Activated CD4-positive, alpha-beta memory T cell treated with anti-CD3 and anti-CD28 coated beads for 36 hours (primary cell): ENCODE measurements around the gene HOXA3. TPM values are rescaled to one million over a fixed set of nuclear protein-coding genes. Genes with fewer than 3 reads are reported as not detected.
A peak's percentile ranks its signal among the peaks of the same experiment; 100 is the strongest.

Source experiments
- CTCF ChIA-PET: fragments of 350-600 bp; sonication (Branson Sonifier 250); formaldehyde crosslinking; loops from one replicate; lab custom pipeline; 2021; ENCODE audit warnings: antibody characterized with exemption, inconsistent platforms; lab: Charles Lee
- POLR2A ChIA-PET: fragments of 350-600 bp; sonication (Branson Sonifier 250); formaldehyde crosslinking; loops from one replicate; lab custom pipeline; 2021; ENCODE audit warnings: antibody characterized with exemption; lab: Charles Lee
- DNase-seq: peaks from one replicate; pipeline ENCODE4 v3.0.0-alpha.2; 2020
- H3K27ac Mint-ChIP-seq: one replicate; pipeline ENCODE4 v1.8.0; 2021; ENCODE audit warnings: mixed read lengths
- H3K27me3 Mint-ChIP-seq: one replicate; pipeline ENCODE4 v1.8.0; 2021; ENCODE audit warnings: mixed read lengths
- H3K36me3 Mint-ChIP-seq: one replicate; pipeline ENCODE4 v1.8.0; 2021; ENCODE audit warnings: mixed read lengths
- H3K4me1 Mint-ChIP-seq: one replicate; pipeline ENCODE4 v1.8.0; 2021; ENCODE audit warnings: low read depth, mixed read lengths
- H3K4me3 Mint-ChIP-seq: one replicate; pipeline ENCODE4 v1.8.0; 2021; ENCODE audit warnings: mild to moderate bottlenecking, mixed read lengths
- H3K9me3 Mint-ChIP-seq: one replicate; pipeline ENCODE4 v1.8.0; 2021; ENCODE audit warnings: mixed read lengths
- intact Hi-C: fragments of 100-400 bp; cut with micrococcal nuclease; formaldehyde crosslinking; loops from one replicate; pipeline ENCODE4 v1.15.1; 2023
- total RNA-seq, 2 experiments: library from RNA; stranded (reverse); gene quantifications; one replicate each; pipeline ENCODE4 v1.2.3, GENCODE V29; 2021

Gene HOXA3
- total RNA-seq, 2 experiments from 2014 or later = not detected

GRCh38 chr7:27181795-27182275 lies 29.5 kb upstream of the HOXA3 start:
- Mint-ChIP-seq H3K27ac (no peak overlapping the region), H3K9me3 (no peaks in the 10 kb centered on the region), H3K27me3 (peaks cover 67% of the 10 kb centered on the region), H3K4me3 (no peak overlapping the region), H3K4me1 (peaks cover 28% of the 10 kb centered on the region), H3K36me3 (peaks cover 4% of the 10 kb centered on the region)
- intact Hi-C loops = no loop called here
- peak; percentile 4 for DNase-seq
- POLR2A ChIA-PET = interaction anchor here (1.0 kb wide), 1 partner anchor 14 kb away, joined by 3 read pairs; no protein-coding TSS in a partner anchor
- CTCF ChIA-PET = interaction anchor here (1.0 to 6.5 kb wide), 5 partner anchors 11 to 32 kb away, joined by 3 to 45 read pairs (median 4); no protein-coding TSS in a partner anchor

- Mint-ChIP-seq H3K36me3 (peaks cover 4% of the 10 kb centered on the region), H3K4me1 (peaks cover 21% of the 10 kb centered on the region), H3K4me3 (no peak overlapping the region), H3K9me3 (no peaks in the 10 kb centered on the region), H3K27ac (no peak overlapping the region), H3K27me3 (peaks cover 69% of the 10 kb centered on the region)
- intact Hi-C loops = no loop called here
- ChIA-PET CTCF (interaction anchor here (0.5 to 3.4 kb wide), 30 partner anchors 10 to 1443 kb away, joined by 3 to 22 read pairs (median 4); partner anchors contain the start of gene HOXA9), POLR2A (no interaction called here)
- DNase-seq = peak; percentile 1
These were observed 28.3 kb upstream of the HOXA3 start for GRCh38 chr7:27180431-27181420.

GRCh38 chr7:27179503-27180430 lies 27.4 kb upstream of the HOXA3 start:
- H3K4me1 Mint-ChIP-seq = peaks cover 13% of the 10 kb centered on the region
- intact Hi-C loops = loop anchor here (5.0 kb wide), 1 partner anchor 1322 kb away; no protein-coding TSS in a partner anchor
- no peaks in the 10 kb centered on the region for H3K9me3 Mint-ChIP-seq
- ChIA-PET POLR2A (no interaction called here), CTCF (interaction anchor here (0.5 to 3.4 kb wide), 32 partner anchors 9 to 1770 kb away, joined by 3 to 22 read pairs (median 4); partner anchors contain the start of genes HOXA5 and HOXA9)
- H3K4me3 Mint-ChIP-seq = no peak overlapping the region
- H3K27ac Mint-ChIP-seq = no peak overlapping the region
- H3K36me3 Mint-ChIP-seq = peaks cover 2% of the 10 kb centered on the region
- DNase-seq = peak; percentile 68
- H3K27me3 Mint-ChIP-seq = peaks cover 69% of the 10 kb centered on the region

DNA sequence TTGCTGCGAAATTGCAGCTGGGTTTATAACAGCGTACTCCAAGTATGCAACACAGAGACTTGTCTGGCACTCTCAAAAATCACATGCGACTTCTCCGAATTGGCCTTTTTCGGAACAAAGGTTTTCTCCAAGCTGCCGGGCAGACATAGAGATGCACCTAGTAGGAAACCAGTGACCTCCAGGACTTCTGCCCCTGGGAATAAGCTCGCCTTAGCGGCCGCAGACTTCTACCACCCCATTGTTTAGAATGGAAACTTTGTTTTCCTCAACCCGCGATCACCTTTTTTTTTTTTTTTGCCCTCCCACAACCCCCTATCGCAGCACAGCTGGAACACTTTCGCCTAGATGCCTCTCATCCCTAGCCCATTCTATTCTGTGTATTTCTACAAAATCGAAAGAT lies 26.6 kb upstream of the HOXA3 start:
- H3K4me3 Mint-ChIP-seq = no peak overlapping the region
- peaks cover 71% of the 10 kb centered on the region for H3K27me3 Mint-ChIP-seq
- ChIA-PET POLR2A (no interaction called here), CTCF (interaction anchor here (1.1 to 3.4 kb wide), 20 partner anchors 8 to 809 kb away, joined by 3 to 22 read pairs (median 6); partner anchors contain the start of genes HOXA5 and HOXA9)
- DNase-seq = no peak
- no peaks in the 10 kb centered on the region for H3K36me3 Mint-ChIP-seq
- intact Hi-C loops = loop anchor here (5.0 kb wide), 1 partner anchor 1322 kb away; no protein-coding TSS in a partner anchor
- no peaks in the 10 kb centered on the region for H3K9me3 Mint-ChIP-seq
- H3K27ac Mint-ChIP-seq = no peak overlapping the region
- H3K4me1 Mint-ChIP-seq = peaks cover 12% of the 10 kb centered on the region

GRCh38 chr7:27178366-27178765 lies 26.0 kb upstream of the HOXA3 start:
- H3K27ac Mint-ChIP-seq = no peak overlapping the region
- peaks cover 67% of the 10 kb centered on the region for H3K27me3 Mint-ChIP-seq
- H3K9me3 Mint-ChIP-seq = no peaks in the 10 kb centered on the region
- POLR2A ChIA-PET = no interaction called here
- H3K36me3 Mint-ChIP-seq = no peaks in the 10 kb centered on the region
- CTCF ChIA-PET = interaction anchor here (1.4 to 3.4 kb wide), 8 partner anchors 10 to 491 kb away, joined by 3 to 22 read pairs (median 10); partner anchors contain the start of genes HOXA5 and HOXA9
- no peak overlapping the region for H3K4me3 Mint-ChIP-seq
- intact Hi-C loops = loop anchor here (5.0 kb wide), 1 partner anchor 1321 kb away; no protein-coding TSS in a partner anchor
- peak; percentile 2 for DNase-seq
- H3K4me1 Mint-ChIP-seq = peaks cover 10% of the 10 kb centered on the region

GRCh38 chr7:27177795-27178320 lies 25.5 kb upstream of the HOXA3 start:
- ChIA-PET CTCF (interaction anchor here (3.4 kb wide), 1 partner anchor 17 kb away, joined by 19 read pairs; no protein-coding TSS in a partner anchor), POLR2A (no interaction called here)
- Mint-ChIP-seq H3K27me3 (peaks cover 66% of the 10 kb centered on the region), H3K4me3 (no peak overlapping the region), H3K36me3 (no peaks in the 10 kb centered on the region), H3K4me1 (peaks cover 10% of the 10 kb centered on the region), H3K9me3 (no peaks in the 10 kb centered on the region), H3K27ac (no peak overlapping the region)
- intact Hi-C loops = loop anchor here (5.0 kb wide), 1 partner anchor 1321 kb away; no protein-coding TSS in a partner anchor
- DNase-seq = peak; percentile 1

DNA sequence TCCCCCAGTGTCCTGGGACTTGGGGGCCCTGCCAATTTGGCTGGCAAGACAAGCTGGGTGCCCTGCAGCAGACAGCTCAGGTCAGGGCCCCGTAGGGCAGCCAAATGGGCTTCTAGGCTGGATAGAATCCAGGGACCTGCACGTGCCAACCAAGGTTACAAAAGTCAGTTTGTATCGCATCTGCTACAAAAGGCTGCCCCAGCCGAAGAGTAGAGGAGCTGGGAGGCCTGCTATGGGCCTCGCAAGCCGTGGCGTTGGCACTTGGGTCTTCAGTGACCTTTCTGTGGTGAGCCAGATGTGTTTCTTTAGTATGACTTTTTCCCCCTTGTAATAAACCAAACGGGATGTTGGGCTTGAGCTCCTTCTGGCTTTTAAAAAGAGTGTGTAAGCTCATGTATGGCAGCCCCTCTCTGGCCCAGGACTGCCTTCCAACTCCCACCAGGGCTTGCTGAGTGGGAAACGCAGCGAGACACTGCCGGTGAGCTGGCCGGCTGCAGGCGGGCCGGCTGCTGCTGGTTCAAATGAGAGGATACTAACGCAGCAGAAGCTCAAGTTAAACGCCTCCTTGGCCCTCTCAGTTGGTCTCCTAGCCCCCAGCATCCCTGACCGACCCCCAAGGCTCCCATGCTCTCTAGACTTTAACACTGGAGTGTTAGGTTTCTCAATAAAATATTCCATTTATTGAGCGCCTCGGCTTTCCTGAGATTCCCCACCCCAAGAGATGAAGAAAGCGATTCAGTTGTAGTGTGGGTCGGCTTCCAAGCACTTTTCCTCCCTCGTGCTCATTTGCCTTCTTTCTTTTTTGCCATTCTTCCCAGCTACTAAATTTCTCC lies 24.8 kb upstream of the HOXA3 start:
- H3K9me3 Mint-ChIP-seq = no peaks in the 10 kb centered on the region
- H3K27ac Mint-ChIP-seq = no peak overlapping the region
- ChIA-PET CTCF (interaction anchor here (1.2 to 3.4 kb wide), 3 partner anchors 16 to 26 kb away, joined by 3 to 19 read pairs (median 5); no protein-coding TSS in a partner anchor), POLR2A (no interaction called here)
- peaks cover 13% of the 10 kb centered on the region for H3K4me1 Mint-ChIP-seq
- intact Hi-C loops = loop anchor here (5.0 kb wide), 1 partner anchor 1320 kb away; no protein-coding TSS in a partner anchor
- H3K4me3 Mint-ChIP-seq = no peak overlapping the region
- peak; percentile 5 for DNase-seq
- peaks cover 66% of the 10 kb centered on the region for H3K27me3 Mint-ChIP-seq
- H3K36me3 Mint-ChIP-seq = no peaks in the 10 kb centered on the region

GRCh38 chr7:27176524-27176845 lies 24.1 kb upstream of the HOXA3 start:
- no peak overlapping the region for H3K27ac Mint-ChIP-seq
- no peak for DNase-seq
- intact Hi-C loops = loop anchor here (5.0 kb wide), 1 partner anchor 1319 kb away; no protein-coding TSS in a partner anchor

GRCh38 chr7:27175626-27176523 lies 23.5 kb upstream of the HOXA3 start:
- POLR2A ChIA-PET = no interaction called here
- intact Hi-C loops = loop anchor here (5.0 kb wide), 1 partner anchor 1319 kb away; no protein-coding TSS in a partner anchor
- CTCF ChIA-PET = interaction anchor here (1.1 to 1.3 kb wide), 3 partner anchors 15 to 489 kb away, joined by 3 to 5 read pairs (median 3); no protein-coding TSS in a partner anchor
- Mint-ChIP-seq H3K4me3 (no peak overlapping the region), H3K27me3 (peaks cover 72% of the 10 kb centered on the region), H3K27ac (no peak overlapping the region), H3K36me3 (peaks cover 1% of the 10 kb centered on the region), H3K4me1 (peaks cover 20% of the 10 kb centered on the region), H3K9me3 (no peaks in the 10 kb centered on the region)
- DNase-seq = peak; percentile 4

More at GRCh38 chr7:27176524-27176845, 24.1 kb upstream of the HOXA3 start:
- peaks cover 1% of the 10 kb centered on the region for H3K36me3 Mint-ChIP-seq
- H3K9me3 Mint-ChIP-seq = no peaks in the 10 kb centered on the region
- ChIA-PET POLR2A (no interaction called here), CTCF (interaction anchor here (1.2 to 1.3 kb wide), 2 partner anchors 16 to 25 kb away, joined by 3 to 5 read pairs; no protein-coding TSS in a partner anchor)
- H3K27me3 Mint-ChIP-seq = peaks cover 70% of the 10 kb centered on the region
- H3K4me3 Mint-ChIP-seq = no peak overlapping the region
- H3K4me1 Mint-ChIP-seq = peaks cover 18% of the 10 kb centered on the region
